GM23338 (cell line): ENCODE results near the gene CTXN1. TPM values are rescaled to one million over a fixed set of nuclear protein-coding genes. Genes with fewer than 3 reads are reported as not detected.
A peak's percentile ranks its signal among the peaks of the same experiment; 100 is the strongest.

Source experiments
- ATAC-seq: fragments of 200-7000 bp; cut with Tn5 transposase; 3 replicates; pipeline ENCODE4 v1.9.1; 2020
- DNase-seq: peaks from one replicate; pipeline ENCODE4 v3.0.0-alpha.2; 2015; ENCODE audit warnings: low spot score
- H2AFZ ChIP-seq: fragments of 200-600 bp; sonication (generic); 2 replicates; pipeline ENCODE4 v1.8.0; 2016; ENCODE audit warnings: antibody characterized with exemption, mild to moderate bottlenecking, moderate library complexity
- H3F3A ChIP-seq: fragments of 200-600 bp; sonication (generic); replicated peaks from 2 replicates; pipeline ENCODE4 v1.8.0; 2017; ENCODE audit warnings: antibody characterized with exemption, mixed run types, low read depth
- H3K27ac ChIP-seq: fragments of 200-600 bp; sonication (generic); 2 replicates; pipeline ENCODE4 v1.6.1; 2016; ENCODE audit warnings: low read depth
- H3K27me3 ChIP-seq: fragments of 200-600 bp; sonication (generic); 2 replicates; pipeline ENCODE4 v1.8.0; 2016; ENCODE audit warnings: mild to moderate bottlenecking, mixed run types, moderate library complexity; ENCODE audit not compliant: insufficient read depth
- H3K36me3 ChIP-seq: fragments of 200-600 bp; sonication (generic); 2 replicates; pipeline ENCODE4 v1.8.0; 2016; ENCODE audit warnings: mild to moderate bottlenecking; ENCODE audit not compliant: insufficient read depth
- H3K4me1 ChIP-seq: fragments of 200-600 bp; sonication (generic); 2 replicates; pipeline ENCODE4 v1.8.0; 2016; ENCODE audit warnings: mild to moderate bottlenecking, moderate library complexity; ENCODE audit not compliant: insufficient read depth
- H3K4me2 ChIP-seq: fragments of 200-600 bp; sonication (generic); 2 replicates; pipeline ENCODE4 v1.7.1; 2017; ENCODE audit warnings: mixed run types
- H3K4me3 ChIP-seq: fragments of 200-600 bp; sonication (generic); 2 replicates; pipeline ENCODE4 v1.6.1; 2016; ENCODE audit warnings: mixed run types
- H3K79me2 ChIP-seq: fragments of 200-600 bp; sonication (generic); replicated peaks from 2 replicates; pipeline ENCODE4 v1.8.0; 2017; ENCODE audit warnings: mild to moderate bottlenecking; ENCODE audit not compliant: insufficient read depth
- H3K9me2 ChIP-seq: fragments of 200-600 bp; sonication (generic); 2 replicates; pipeline ENCODE4 v1.8.0; 2017; ENCODE audit not compliant: insufficient read depth
- H4K20me1 ChIP-seq: fragments of 200-600 bp; sonication (generic); replicated peaks from 2 replicates; pipeline ENCODE4 v1.8.0; 2017; ENCODE audit warnings: mild to moderate bottlenecking; ENCODE audit not compliant: insufficient read depth
- H3K27ac Mint-ChIP-seq: 2 replicates; pipeline ENCODE4 v1.8.0; 2020; ENCODE audit warnings: inconsistent platforms, mild to moderate bottlenecking, moderate library complexity, mixed read lengths
- H3K27me3 Mint-ChIP-seq: 3 replicates; pipeline ENCODE4 v1.8.0; 2022; ENCODE audit warnings: low read depth, mild to moderate bottlenecking, moderate library complexity, mixed read lengths, inconsistent platforms; ENCODE audit not compliant: insufficient read depth, poor library complexity
- H3K36me3 Mint-ChIP-seq: 3 replicates; pipeline ENCODE4 v1.8.0; 2021; ENCODE audit warnings: low read depth, mild to moderate bottlenecking, inconsistent platforms, moderate library complexity, mixed read lengths
- H3K4me1 Mint-ChIP-seq: 3 replicates; pipeline ENCODE4 v1.8.0; 2020; ENCODE audit warnings: mild to moderate bottlenecking, inconsistent platforms, mixed read lengths
- H3K4me3 Mint-ChIP-seq: 3 replicates; pipeline ENCODE4 v1.8.0; 2021; ENCODE audit warnings: moderate library complexity, mild to moderate bottlenecking, inconsistent platforms, mixed read lengths
- H3K9me3 Mint-ChIP-seq: 3 replicates; pipeline ENCODE4 v1.8.0; 2020; ENCODE audit warnings: moderate library complexity, mild to moderate bottlenecking, inconsistent platforms, mixed read lengths
- JUNB ChIP-seq: IDR thresholded peaks from one replicate; pipeline ENCODE4 v1.6.1; 2016; ENCODE audit warnings: antibody characterized with exemption; ENCODE audit not compliant: unreplicated experiment
- POLR2AphosphoS5 ChIP-seq: IDR thresholded peaks from 2 replicates; pipeline ENCODE4 v1.6.1; 2016; ENCODE audit warnings: antibody characterized with exemption, low read depth
- ZNF114 ChIP-seq: fragments of 250-450 bp; sonication (Bioruptor Pico); IDR thresholded peaks from 2 replicates; pipeline ENCODE4 v1.5.0; 2020; ENCODE audit warnings: mild to moderate bottlenecking, moderate library complexity
- ZNF331 ChIP-seq: fragments of 250-450 bp; sonication (Bioruptor Pico); IDR thresholded peaks from 2 replicates; pipeline ENCODE4 v1.5.0; 2020; ENCODE audit warnings: low read depth, mild to moderate bottlenecking, moderate library complexity
- polyA plus RNA-seq: library from polyadenylated mRNA; unstranded; fragments of >200 nt; fragmentation: Nextera tagmentation; extraction: Ambion mirVana; gene quantifications from 2 replicates; pipeline ENCODE4 v1.2.1, GENCODE V29; 2016
- total RNA-seq: library from RNA; depleted of rRNA; stranded (reverse); fragments of >200 nt; shearing (Covaris generic); gene quantifications from 2 replicates; pipeline ENCODE4 v1.2.3, GENCODE V29; 2014
- TF ChIP-seq, protein P1 (sequence below): fragments of 250-450 bp; sonication (Bioruptor Pico); IDR thresholded peaks from 2 replicates; pipeline ENCODE4 v1.5.0; 2020; ENCODE audit warnings: mild to moderate bottlenecking, moderate library complexity
- TF ChIP-seq, protein P2 (sequence below), 2 experiments: fragments of 200-600 bp in 1 of 2; sonication (generic) in 1 of 2; conservative IDR thresholded peaks; 2 replicates each; pipeline versions ENCODE4 v1.5.1 to v1.6.1; 2016 to 2017; ENCODE audit warnings: antibody characterized with exemption in 2 of 2, low read depth in 2 of 2, mild to moderate bottlenecking in 2 of 2, moderate library complexity in 1 of 2
- TF ChIP-seq, protein P3 (sequence below): IDR thresholded peaks from one replicate; pipeline ENCODE4 v1.6.1; 2018; ENCODE audit warnings: antibody characterized with exemption; ENCODE audit not compliant: unreplicated experiment

The CTXN1 gene
- total and polyA plus RNA-seq, 2 experiments from 2014 or later, result 22.5 to 52.4 TPM

DNA sequence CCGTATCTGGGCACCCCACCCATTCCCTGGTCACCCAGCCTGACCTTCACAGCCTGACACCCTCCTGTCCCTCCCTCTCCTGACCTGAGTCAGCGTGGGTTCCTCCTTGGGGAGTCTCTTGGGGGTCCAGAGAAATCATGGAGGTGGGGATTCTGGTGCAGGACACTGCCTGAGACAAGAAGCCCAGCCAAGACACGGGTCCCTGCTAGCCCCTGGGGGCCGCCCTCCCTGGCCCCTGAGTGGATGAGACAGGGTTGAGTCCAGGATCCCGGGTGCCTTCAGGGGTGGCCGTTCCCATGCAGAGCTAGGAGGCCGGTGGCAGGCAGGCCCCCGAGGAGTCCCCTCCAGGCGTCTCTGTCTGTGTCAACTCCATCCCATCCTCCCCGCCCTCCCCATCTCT lies 20.7 kb downstream of the CTXN1 start:
- Mint-ChIP-seq H3K27me3 (peaks cover 29% of the 10 kb centered on the region), H3K9me3 (peaks cover 6% of the 10 kb centered on the region; the same call in 1 of the 3 replicates), H3K27ac (peak overlapping the region; percentile 18; the same call in 1 of the 2 replicates), H3K36me3 (peaks cover 8% of the 10 kb centered on the region; the same call in 1 of the 3 replicates), H3K4me3 (peak overlapping the region; percentile 77), H3K4me1 (peaks cover 19% of the 10 kb centered on the region)
- no peak for DNase-seq
- Histone ChIP-seq H3K4me1 (peaks cover 11% of the 10 kb centered on the region), H3K4me3 (no peak overlapping the region; the same call in 1 of the 2 replicates), H3K27ac (no peak overlapping the region), H3K36me3 (no peaks in the 10 kb centered on the region; the same call in 1 of the 2 replicates), H4K20me1 (no peaks in the 10 kb centered on the region; the same call in 1 of the 2 replicates), H3K79me2 (peaks cover 32% of the 10 kb centered on the region), H3K9me2 (no peaks in the 10 kb centered on the region), H3K4me2 (no peak overlapping the region), H2AFZ (no peak overlapping the region), H3F3A (peaks cover 8% of the 10 kb centered on the region; the same call in 1 of the 2 replicates), H3K27me3 (no peaks in the 10 kb centered on the region)
- ATAC-seq, result no peak
- no peak for TF ChIP-seq POLR2AphosphoS5
- no peak for TF ChIP-seq ZNF331 (CRISPR knock-in tag)
- TF ChIP-seq, protein P1, sequence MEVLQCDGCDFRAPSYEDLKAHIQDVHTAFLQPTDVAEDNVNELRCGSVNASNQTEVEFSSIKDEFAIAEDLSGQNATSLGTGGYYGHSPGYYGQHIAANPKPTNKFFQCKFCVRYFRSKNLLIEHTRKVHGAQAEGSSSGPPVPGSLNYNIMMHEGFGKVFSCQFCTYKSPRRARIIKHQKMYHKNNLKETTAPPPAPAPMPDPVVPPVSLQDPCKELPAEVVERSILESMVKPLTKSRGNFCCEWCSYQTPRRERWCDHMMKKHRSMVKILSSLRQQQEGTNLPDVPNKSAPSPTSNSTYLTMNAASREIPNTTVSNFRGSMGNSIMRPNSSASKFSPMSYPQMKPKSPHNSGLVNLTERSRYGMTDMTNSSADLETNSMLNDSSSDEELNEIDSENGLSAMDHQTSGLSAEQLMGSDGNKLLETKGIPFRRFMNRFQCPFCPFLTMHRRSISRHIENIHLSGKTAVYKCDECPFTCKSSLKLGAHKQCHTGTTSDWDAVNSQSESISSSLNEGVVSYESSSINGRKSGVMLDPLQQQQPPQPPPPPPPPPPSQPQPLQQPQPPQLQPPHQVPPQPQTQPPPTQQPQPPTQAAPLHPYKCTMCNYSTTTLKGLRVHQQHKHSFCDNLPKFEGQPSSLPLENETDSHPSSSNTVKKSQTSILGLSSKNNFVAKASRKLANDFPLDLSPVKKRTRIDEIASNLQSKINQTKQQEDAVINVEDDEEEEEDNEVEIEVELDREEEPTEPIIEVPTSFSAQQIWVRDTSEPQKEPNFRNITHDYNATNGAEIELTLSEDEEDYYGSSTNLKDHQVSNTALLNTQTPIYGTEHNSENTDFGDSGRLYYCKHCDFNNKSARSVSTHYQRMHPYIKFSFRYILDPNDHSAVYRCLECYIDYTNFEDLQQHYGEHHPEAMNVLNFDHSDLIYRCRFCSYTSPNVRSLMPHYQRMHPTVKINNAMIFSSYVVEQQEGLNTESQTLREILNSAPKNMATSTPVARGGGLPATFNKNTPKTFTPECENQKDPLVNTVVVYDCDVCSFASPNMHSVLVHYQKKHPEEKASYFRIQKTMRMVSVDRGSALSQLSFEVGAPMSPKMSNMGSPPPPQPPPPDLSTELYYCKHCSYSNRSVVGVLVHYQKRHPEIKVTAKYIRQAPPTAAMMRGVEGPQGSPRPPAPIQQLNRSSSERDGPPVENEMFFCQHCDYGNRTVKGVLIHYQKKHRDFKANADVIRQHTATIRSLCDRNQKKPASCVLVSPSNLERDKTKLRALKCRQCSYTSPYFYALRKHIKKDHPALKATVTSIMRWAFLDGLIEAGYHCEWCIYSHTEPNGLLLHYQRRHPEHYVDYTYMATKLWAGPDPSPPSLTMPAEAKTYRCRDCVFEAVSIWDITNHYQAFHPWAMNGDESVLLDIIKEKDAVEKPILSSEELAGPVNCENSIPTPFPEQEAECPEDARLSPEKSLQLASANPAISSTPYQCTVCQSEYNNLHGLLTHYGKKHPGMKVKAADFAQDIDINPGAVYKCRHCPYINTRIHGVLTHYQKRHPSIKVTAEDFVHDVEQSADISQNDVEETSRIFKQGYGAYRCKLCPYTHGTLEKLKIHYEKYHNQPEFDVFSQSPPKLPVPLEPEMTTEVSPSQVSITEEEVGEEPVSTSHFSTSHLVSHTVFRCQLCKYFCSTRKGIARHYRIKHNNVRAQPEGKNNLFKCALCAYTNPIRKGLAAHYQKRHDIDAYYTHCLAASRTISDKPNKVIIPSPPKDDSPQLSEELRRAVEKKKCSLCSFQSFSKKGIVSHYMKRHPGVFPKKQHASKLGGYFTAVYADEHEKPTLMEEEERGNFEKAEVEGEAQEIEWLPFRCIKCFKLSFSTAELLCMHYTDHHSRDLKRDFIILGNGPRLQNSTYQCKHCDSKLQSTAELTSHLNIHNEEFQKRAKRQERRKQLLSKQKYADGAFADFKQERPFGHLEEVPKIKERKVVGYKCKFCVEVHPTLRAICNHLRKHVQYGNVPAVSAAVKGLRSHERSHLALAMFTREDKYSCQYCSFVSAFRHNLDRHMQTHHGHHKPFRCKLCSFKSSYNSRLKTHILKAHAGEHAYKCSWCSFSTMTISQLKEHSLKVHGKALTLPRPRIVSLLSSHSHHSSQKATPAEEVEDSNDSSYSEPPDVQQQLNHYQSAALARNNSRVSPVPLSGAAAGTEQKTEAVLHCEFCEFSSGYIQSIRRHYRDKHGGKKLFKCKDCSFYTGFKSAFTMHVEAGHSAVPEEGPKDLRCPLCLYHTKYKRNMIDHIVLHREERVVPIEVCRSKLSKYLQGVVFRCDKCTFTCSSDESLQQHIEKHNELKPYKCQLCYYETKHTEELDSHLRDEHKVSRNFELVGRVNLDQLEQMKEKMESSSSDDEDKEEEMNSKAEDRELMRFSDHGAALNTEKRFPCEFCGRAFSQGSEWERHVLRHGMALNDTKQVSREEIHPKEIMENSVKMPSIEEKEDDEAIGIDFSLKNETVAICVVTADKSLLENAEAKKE, result no peak
- TF ChIP-seq, protein P2, sequence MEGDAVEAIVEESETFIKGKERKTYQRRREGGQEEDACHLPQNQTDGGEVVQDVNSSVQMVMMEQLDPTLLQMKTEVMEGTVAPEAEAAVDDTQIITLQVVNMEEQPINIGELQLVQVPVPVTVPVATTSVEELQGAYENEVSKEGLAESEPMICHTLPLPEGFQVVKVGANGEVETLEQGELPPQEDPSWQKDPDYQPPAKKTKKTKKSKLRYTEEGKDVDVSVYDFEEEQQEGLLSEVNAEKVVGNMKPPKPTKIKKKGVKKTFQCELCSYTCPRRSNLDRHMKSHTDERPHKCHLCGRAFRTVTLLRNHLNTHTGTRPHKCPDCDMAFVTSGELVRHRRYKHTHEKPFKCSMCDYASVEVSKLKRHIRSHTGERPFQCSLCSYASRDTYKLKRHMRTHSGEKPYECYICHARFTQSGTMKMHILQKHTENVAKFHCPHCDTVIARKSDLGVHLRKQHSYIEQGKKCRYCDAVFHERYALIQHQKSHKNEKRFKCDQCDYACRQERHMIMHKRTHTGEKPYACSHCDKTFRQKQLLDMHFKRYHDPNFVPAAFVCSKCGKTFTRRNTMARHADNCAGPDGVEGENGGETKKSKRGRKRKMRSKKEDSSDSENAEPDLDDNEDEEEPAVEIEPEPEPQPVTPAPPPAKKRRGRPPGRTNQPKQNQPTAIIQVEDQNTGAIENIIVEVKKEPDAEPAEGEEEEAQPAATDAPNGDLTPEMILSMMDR (conservative IDR thresholded peaks at IDR 0.05; ENCODE audit: low read depth in 2 of 2), result no peak
- TF ChIP-seq, protein P3, sequence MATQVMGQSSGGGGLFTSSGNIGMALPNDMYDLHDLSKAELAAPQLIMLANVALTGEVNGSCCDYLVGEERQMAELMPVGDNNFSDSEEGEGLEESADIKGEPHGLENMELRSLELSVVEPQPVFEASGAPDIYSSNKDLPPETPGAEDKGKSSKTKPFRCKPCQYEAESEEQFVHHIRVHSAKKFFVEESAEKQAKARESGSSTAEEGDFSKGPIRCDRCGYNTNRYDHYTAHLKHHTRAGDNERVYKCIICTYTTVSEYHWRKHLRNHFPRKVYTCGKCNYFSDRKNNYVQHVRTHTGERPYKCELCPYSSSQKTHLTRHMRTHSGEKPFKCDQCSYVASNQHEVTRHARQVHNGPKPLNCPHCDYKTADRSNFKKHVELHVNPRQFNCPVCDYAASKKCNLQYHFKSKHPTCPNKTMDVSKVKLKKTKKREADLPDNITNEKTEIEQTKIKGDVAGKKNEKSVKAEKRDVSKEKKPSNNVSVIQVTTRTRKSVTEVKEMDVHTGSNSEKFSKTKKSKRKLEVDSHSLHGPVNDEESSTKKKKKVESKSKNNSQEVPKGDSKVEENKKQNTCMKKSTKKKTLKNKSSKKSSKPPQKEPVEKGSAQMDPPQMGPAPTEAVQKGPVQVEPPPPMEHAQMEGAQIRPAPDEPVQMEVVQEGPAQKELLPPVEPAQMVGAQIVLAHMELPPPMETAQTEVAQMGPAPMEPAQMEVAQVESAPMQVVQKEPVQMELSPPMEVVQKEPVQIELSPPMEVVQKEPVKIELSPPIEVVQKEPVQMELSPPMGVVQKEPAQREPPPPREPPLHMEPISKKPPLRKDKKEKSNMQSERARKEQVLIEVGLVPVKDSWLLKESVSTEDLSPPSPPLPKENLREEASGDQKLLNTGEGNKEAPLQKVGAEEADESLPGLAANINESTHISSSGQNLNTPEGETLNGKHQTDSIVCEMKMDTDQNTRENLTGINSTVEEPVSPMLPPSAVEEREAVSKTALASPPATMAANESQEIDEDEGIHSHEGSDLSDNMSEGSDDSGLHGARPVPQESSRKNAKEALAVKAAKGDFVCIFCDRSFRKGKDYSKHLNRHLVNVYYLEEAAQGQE, result no peak
- TF ChIP-seq JUNB, result no peak
- TF ChIP-seq ZNF114 (CRISPR knock-in tag), result no peak
